ENCODE data around the gene MRPL19.

DNA sequence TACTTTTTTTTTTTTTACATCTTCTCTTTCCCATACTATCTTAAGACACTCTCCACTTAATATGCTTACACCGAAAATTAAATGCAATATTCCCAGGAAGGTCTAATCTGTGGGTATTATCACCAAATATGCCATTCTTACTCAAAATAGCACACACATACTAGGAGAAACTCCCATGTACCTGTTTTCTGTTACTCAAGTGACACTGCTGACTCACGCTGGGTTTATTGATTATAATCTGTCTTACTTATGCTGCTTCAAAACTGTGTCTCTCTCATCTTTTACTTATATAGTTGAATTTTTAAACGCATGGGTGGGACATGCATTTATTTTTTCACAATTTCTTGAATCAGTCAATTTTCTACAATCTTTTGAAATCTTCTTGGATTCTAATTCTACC is 29.9 kb downstream of the MRPL19 start:
- no peak for TF ChIP-seq CTCF (IDR thresholded peaks at IDR 0.05; ENCODE audit: insufficient read depth, low read length, poor library complexity, severe bottlenecking)
- no peak for TF ChIP-seq EZH2phosphoT487 (conservative IDR thresholded peaks at IDR 0.05; ENCODE audit: low read length)
